T-helper 17 cell (primary cell): ENCODE data around the gene IGF1R. TPM values are rescaled to one million over a fixed set of nuclear protein-coding genes. Genes with fewer than 3 reads are reported as not detected.

ENCODE experiments used
- ATAC-seq: fragments of 150-1000 bp; cut with Tn5 transposase; 2 replicates; pipeline ENCODE4 v1.10.0; 2021; ENCODE audit warnings: mild to moderate bottlenecking, moderate library complexity
- DNase-seq, 3 donors: peaks; one replicate each; pipeline versions ENCODE4 v3.0.0 to v3.0.0-alpha.2; 2020 to 2021
- H3K9me3 ChIP-seq: one replicate; pipeline ENCODE4 v1.7.0; 2013; ENCODE audit warnings: low read length, mild to moderate bottlenecking; ENCODE audit not compliant: control insufficient read depth, poor library complexity, severe bottlenecking
- H3K27ac Mint-ChIP-seq: one replicate; pipeline ENCODE4 v1.8.0; 2022; ENCODE audit warnings: mild to moderate bottlenecking, moderate library complexity, mixed read lengths
- H3K27me3 Mint-ChIP-seq: one replicate; pipeline ENCODE4 v1.8.0; 2022; ENCODE audit warnings: mixed read lengths
- H3K36me3 Mint-ChIP-seq: one replicate; pipeline ENCODE4 v1.8.0; 2022; ENCODE audit warnings: low read depth, mixed read lengths
- H3K4me1 Mint-ChIP-seq: one replicate; pipeline ENCODE4 v1.8.0; 2022; ENCODE audit warnings: mild to moderate bottlenecking, mixed read lengths
- H3K4me3 Mint-ChIP-seq: one replicate; pipeline ENCODE4 v1.8.0; 2022; ENCODE audit warnings: mild to moderate bottlenecking, moderate library complexity, mixed read lengths
- total RNA-seq, 4 donors: library from RNA in 2 of 4; stranded (reverse) in 2 of 4; gene quantifications; one replicate each; pipeline ENCODE4 v1.2.3 and lab custom pipeline; 2022 to 2026

IGF1R gene
- total RNA-seq, 2 donors from 2014 or later = 13.7 to 27.1 TPM

DNA sequence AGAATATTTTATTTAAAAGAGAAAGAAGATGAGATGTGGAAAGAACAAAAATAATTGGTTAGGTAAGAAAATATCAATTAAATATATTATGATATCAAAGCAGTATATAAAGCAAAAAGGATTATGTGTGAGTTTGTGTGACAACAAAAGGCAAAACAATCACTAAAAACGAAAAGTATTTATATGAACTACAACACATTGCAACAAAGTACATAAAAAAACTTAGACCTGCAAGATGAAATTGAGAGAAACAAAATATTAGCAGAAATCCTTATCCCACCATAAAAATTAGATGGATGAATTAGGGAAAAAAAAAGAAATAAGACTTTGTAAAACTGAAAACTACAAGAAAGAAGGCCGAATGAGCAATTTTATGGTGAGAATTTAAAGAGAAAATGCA lies 27.3 kb upstream of the IGF1R start:
- Mint-ChIP-seq H3K4me1 (no peaks in the 10 kb centered on the region), H3K27ac (no peak overlapping the region), H3K27me3 (peaks cover 33% of the 10 kb centered on the region), H3K4me3 (no peak overlapping the region), H3K36me3 (no peaks in the 10 kb centered on the region)
- H3K9me3 ChIP-seq = no peaks in the 10 kb centered on the region
- ATAC-seq (no peak), DNase-seq (no peak)

DNA sequence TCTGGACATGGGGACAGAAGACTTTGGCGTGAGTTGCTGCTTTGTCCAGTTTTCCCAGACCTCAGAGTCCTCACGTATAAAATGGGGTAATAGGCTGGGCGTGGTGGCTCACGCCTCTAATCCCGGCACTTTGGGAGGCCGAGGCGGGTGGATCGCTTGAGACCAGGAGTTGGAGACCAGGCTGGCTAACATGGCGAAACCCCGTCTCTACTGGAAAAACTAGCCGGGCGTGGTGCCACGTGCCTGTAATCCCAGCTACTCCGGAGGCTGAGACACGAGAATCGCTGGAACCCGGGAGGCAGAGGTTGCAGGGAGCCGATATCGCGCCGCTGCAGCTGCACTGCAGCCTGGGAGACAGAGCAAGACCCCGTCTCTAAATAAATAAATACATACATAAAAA lies 22.7 kb upstream of the IGF1R start:
- Mint-ChIP-seq H3K4me1 (no peaks in the 10 kb centered on the region), H3K36me3 (no peaks in the 10 kb centered on the region), H3K4me3 (no peak overlapping the region), H3K27ac (no peak overlapping the region), H3K27me3 (peaks cover 28% of the 10 kb centered on the region)
- no peak for ATAC-seq
- no peaks in the 10 kb centered on the region for H3K9me3 ChIP-seq
- no peak for DNase-seq

DNA sequence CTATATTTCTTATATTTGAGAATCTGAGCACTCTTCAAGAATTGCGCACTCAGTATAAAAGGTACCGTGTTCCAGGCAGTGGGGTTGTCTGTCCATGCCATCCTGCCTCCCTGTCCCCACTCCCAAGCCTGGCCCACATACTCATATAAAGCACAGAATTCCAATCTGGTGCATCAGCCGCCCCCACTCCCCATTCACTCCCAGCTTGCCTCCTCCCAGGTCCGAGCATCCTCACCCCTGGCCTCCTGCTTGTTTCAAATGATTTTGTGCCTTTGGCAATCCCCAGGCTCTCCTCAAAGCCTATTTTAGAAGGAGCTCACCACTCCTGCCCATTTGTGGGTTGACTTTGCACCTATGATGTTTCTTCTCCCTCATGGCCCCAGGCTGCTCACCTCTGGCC lies 22.2 kb upstream of the IGF1R start:
- peaks cover 27% of the 10 kb centered on the region for H3K27me3 Mint-ChIP-seq
- no peaks in the 10 kb centered on the region for H3K9me3 ChIP-seq
- H3K36me3 Mint-ChIP-seq = no peaks in the 10 kb centered on the region
- DNase-seq = no peak
- ATAC-seq = no peak
- no peaks in the 10 kb centered on the region for H3K4me1 Mint-ChIP-seq
- no peak overlapping the region for H3K27ac Mint-ChIP-seq
- peak overlapping the region; percentile 39 for H3K4me3 Mint-ChIP-seq

GRCh38 chr15:98628216-98628615 lies 20.1 kb upstream of the IGF1R start:
- H3K27me3 Mint-ChIP-seq = peaks cover 35% of the 10 kb centered on the region
- no peak for ATAC-seq

DNA sequence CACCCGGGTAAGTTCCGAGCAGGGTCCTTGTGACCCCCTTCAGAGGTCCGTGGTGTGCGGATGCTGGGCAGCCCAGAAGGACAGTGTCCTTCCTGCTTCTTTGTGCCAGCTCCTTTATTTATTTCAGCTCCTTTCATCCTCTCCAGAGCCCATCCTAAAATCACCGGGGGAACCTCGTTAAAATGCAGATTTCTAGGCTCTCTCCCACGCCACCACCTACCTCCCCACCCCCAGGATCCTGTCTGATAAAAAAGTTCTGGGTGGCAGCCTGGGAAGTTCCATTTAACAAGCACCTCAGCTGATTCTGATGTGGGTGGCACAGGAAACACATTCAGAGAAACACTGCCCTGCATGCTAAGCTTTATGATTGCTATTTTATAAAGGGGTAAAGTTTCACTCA lies 12.5 kb upstream of the IGF1R start:
- no peaks in the 10 kb centered on the region for H3K36me3 Mint-ChIP-seq
- no peak overlapping the region for H3K27ac Mint-ChIP-seq
- no peaks in the 10 kb centered on the region for H3K9me3 ChIP-seq
- DNase-seq (no peak), ATAC-seq (no peak)
- H3K4me1 Mint-ChIP-seq = no peaks in the 10 kb centered on the region
- H3K27me3 Mint-ChIP-seq = peaks cover 52% of the 10 kb centered on the region
- H3K4me3 Mint-ChIP-seq = no peak overlapping the region

More at GRCh38 chr15:98628216-98628615, 20.1 kb upstream of the IGF1R start:
- H3K9me3 ChIP-seq = no peaks in the 10 kb centered on the region
- no peak overlapping the region for H3K4me3 Mint-ChIP-seq
- DNase-seq = no peak
- H3K4me1 Mint-ChIP-seq = no peaks in the 10 kb centered on the region
- H3K27ac Mint-ChIP-seq = no peak overlapping the region
- H3K36me3 Mint-ChIP-seq = no peaks in the 10 kb centered on the region

- H3K9me3 ChIP-seq = no peaks in the 10 kb centered on the region
- H3K4me3 Mint-ChIP-seq = no peak overlapping the region
- H3K27ac Mint-ChIP-seq = no peak overlapping the region
- DNase-seq (no peak), ATAC-seq (no peak)
- H3K27me3 Mint-ChIP-seq = peaks cover 33% of the 10 kb centered on the region
- H3K4me1 Mint-ChIP-seq = no peaks in the 10 kb centered on the region
- H3K36me3 Mint-ChIP-seq = no peaks in the 10 kb centered on the region
Measured at GRCh38 chr15:98643115-98643514, 5.2 kb upstream of the IGF1R start.

GRCh38 chr15:98646546-98647025 lies 1.8 kb upstream of the IGF1R start:
- DNase-seq (no peak), ATAC-seq (no peak)
- Mint-ChIP-seq H3K4me3 (peak overlapping the region; percentile 85), H3K27ac (peak overlapping the region; percentile 61), H3K27me3 (peaks cover 22% of the 10 kb centered on the region), H3K36me3 (no peaks in the 10 kb centered on the region), H3K4me1 (peaks cover 11% of the 10 kb centered on the region)
- H3K9me3 ChIP-seq = peaks cover 2% of the 10 kb centered on the region

GRCh38 chr15:98647026-98647773 lies 1.1 kb upstream of the IGF1R start:
- Mint-ChIP-seq H3K36me3 (no peaks in the 10 kb centered on the region), H3K4me1 (peaks cover 15% of the 10 kb centered on the region), H3K27ac (peak overlapping the region; percentile 61), H3K4me3 (peak overlapping the region; percentile 85), H3K27me3 (peaks cover 26% of the 10 kb centered on the region)
- DNase-seq (peak; percentile 31 to 53 (median 42)), ATAC-seq (peak; percentile 47)
- H3K9me3 ChIP-seq = peaks cover 2% of the 10 kb centered on the region

GRCh38 chr15:98648654-98649471 lies 524 bp downstream of the IGF1R start:
- H3K4me3 Mint-ChIP-seq = peak overlapping the region; percentile 87
- H3K27me3 Mint-ChIP-seq = peaks cover 30% of the 10 kb centered on the region
- peaks cover 2% of the 10 kb centered on the region for H3K9me3 ChIP-seq
- peaks cover 23% of the 10 kb centered on the region for H3K4me1 Mint-ChIP-seq
- peak overlapping the region; percentile 51 for H3K27ac Mint-ChIP-seq
- DNase-seq (peak in 1 of 3 donors; percentile 7), ATAC-seq (peak; percentile 12)
- H3K36me3 Mint-ChIP-seq = peaks cover 2% of the 10 kb centered on the region

- H3K4me1 Mint-ChIP-seq = peaks cover 23% of the 10 kb centered on the region
- H3K9me3 ChIP-seq = peaks cover 2% of the 10 kb centered on the region
- H3K27ac Mint-ChIP-seq = peak overlapping the region; percentile 93
- peaks cover 2% of the 10 kb centered on the region for H3K36me3 Mint-ChIP-seq
- ATAC-seq (no peak), DNase-seq (peak in 1 of 3 donors; percentile 26)
- H3K27me3 Mint-ChIP-seq = peaks cover 39% of the 10 kb centered on the region
- peak overlapping the region; percentile 95 for H3K4me3 Mint-ChIP-seq
Measured at GRCh38 chr15:98649472-98650416, 1.4 kb downstream of the IGF1R start.

DNA sequence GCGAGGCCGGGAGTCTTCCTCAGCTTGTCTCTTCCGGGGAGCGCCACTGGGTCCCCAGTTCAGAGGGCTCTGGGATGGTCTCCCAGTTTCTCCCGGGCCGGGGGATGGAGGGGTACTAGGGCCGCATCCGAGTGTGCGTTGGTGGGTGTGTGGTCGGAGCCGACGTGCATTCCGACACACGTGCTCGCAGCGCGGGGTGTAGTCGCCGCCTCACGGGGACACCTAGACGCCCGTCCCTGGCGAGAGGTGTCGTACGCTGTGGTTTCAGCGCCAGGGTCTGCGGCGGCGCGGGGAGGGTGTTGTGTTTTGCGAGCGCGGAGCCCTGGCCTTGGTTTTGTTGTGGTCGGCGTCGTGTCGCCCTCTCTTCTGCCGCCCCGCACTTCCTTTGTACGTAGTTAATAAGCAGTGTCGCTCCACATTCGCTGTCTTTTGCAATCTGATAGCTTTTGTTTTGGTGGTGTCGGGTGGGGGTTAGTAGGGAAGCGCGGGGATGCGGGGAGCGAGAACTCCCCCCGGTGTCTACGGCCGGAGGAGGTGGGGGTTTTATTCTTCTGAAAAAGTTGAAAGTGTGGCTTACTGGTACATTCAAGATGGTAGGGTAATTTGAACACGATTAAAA lies 2.2 kb downstream of the IGF1R start:
- peak; percentile 24 for ATAC-seq
- Mint-ChIP-seq H3K4me1 (peaks cover 23% of the 10 kb centered on the region), H3K27me3 (peaks cover 39% of the 10 kb centered on the region), H3K36me3 (peaks cover 2% of the 10 kb centered on the region), H3K4me3 (peak overlapping the region; percentile 95), H3K27ac (peak overlapping the region; percentile 93)
- peak; percentile 14 to 25 (median 15) for DNase-seq
- H3K9me3 ChIP-seq = peaks cover 2% of the 10 kb centered on the region

- H3K9me3 ChIP-seq = peaks cover 2% of the 10 kb centered on the region
Measured at GRCh38 chr15:98651036-98651481, 2.7 kb downstream of the IGF1R start.

More at GRCh38 chr15:98651036-98651481, 2.7 kb downstream of the IGF1R start:
- Mint-ChIP-seq H3K4me1 (peaks cover 23% of the 10 kb centered on the region), H3K4me3 (peak overlapping the region; percentile 95), H3K27me3 (peaks cover 39% of the 10 kb centered on the region), H3K27ac (peak overlapping the region; percentile 93), H3K36me3 (peaks cover 2% of the 10 kb centered on the region)
- DNase-seq = peak in 1 of 3 donors; percentile 6
- no peak for ATAC-seq
